NOMO-1 (cell line): ENCODE results near the gene FAM47E.

Experiments used
- DNase-seq, 2 experiments: peaks; one replicate each; lab custom pipeline; 2025; ENCODE audit not compliant: unreplicated experiment in 2 of 2; lab: John Stamatoyannopoulos, UW

The FAM47E gene

GRCh38 chr4:76326515-76326914 is 75.0 kb downstream of the FAM47E start:
- DNase-seq, result peak in 1 of 2 experiments; percentile 12
